ENCODE measurements around the gene LENEP.

The LENEP gene

GRCh38 chr1:154999571-155000410, 6.4 kb downstream of the LENEP start:
- DNase-seq, result peak; percentile 92

GRCh38 chr1:155000411-155000725, 7.0 kb downstream of the LENEP start:
- DNase-seq, result no peak

DNA sequence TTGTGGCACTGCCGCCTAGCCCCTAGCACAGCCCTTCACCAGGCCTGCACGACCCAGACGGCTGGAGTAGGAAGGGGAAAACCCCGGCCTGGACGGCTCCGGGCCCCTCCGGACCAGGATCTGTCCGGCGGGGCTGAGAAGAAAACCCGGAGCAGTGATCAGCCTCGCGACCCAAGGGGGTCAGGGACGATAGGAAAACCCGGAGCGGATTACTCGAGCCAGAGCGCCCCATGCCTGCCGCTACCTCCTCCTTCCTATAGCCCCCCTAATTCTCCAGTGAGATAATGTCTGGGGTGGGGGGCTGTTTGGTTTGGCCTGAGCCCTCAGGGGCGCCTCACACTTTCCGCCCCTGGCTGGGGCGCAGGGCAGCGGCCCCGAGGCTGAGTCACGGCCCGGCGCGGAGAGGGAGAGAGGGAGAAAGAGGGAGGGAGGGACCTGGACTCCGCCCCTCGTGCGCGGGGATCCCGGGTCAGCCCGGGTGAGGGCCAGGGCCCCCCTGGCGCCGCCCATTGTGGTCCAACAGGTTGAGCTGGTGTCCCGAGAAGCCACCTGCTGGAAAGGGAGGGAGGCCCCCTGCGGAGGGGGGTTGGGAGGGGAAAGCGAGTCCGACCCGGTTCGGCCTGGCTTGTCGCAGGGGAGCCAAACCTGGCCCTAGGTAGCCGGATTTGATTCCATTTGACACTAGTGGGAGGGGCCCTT, 7.5 kb downstream of the LENEP start:
- peak; percentile 99 for DNase-seq

DNA sequence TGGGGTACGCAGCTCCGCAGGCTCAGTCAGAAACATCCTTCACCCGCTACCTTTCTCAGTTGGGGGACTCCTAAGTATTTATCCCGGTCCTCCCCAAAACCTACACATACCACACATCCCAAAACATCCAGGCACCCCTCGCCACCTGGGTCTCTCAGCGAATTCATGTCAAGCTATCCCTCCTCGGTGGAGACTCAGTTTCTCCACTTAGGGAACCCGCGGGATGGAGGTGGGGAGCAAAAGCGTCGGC, 8.0 kb downstream of the LENEP start:
- DNase-seq, result no peak

DNA sequence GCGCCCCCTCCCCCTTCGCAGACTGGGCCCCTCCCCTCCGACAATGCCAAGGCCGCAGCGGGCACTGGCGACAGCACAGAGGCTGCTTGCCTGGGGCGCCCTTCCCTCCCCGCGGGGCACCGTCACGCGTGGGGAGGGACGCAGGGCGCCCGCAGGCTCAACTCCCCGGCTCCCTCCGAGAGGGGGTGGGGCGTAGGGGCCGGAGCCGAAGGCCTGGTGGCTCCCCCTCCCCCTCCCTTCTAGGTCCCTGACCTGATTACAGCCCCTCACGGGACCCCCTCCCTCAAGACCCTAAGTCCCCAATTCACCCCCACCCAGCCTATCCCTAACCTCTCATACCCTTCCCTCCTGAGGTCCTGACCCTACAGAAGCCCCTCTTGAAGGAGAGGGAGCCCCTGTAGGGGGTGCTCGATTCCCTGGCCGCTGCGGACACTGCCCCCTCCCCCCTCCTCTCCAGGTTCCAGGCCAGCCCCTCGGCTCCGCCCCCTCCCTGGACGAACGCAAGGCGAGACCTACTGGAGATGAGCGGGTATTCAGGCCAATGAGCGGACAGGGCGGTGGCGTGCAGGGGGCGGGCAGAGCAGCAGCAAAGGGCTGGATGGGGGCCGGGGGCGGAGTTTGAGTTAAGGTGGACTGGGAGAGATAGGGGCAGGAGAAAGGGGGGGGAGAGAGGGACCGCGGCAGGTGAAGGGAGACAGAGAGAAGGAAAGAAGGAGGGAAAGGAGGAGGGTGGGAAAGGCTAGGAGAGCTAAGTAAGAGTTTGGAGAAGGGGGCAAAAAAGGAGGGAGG, 8.5 kb downstream of the LENEP start:
- DNase-seq, result peak; percentile 100

- no peak for DNase-seq
These were observed 9.3 kb downstream of the LENEP start, which contains the start of gene ZBTB7B for GRCh38 chr1:155002464-155003226. TSS of gene ZBTB7B (plus strand) at chr1:155002802. CDS start at chr1:155014661, 11,859 bp downstream.

DNA sequence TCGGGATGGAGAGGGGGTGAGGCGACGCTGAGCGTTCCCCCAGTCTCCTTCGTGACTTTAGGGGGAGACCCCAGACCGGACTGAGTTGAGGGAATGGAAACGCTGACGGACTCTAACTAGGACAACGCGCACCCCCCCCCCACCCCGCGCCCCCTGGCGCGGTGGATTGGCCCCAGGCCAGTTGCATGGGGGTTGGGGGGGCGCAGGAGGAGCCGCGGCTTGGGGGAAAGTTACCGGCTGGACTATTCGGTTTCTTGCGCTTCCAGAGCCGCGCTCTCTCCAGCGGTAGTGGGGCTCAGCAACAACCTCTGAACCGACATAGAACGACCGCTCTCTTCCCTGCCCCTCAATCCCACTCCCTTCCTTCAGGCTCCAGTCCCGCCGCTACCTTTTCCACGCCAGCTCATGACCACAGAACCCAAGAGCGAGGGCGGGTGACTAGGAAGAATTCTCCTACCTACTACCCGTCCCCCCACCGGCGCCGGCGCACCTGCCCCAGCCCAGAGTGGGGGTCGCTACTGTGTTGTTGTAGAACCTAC, 9.9 kb downstream of the LENEP start:
- peak; percentile 66 for DNase-seq

GRCh38 chr1:155003766-155004351, 10.5 kb downstream of the LENEP start:
- DNase-seq, result peak; percentile 36

DNA sequence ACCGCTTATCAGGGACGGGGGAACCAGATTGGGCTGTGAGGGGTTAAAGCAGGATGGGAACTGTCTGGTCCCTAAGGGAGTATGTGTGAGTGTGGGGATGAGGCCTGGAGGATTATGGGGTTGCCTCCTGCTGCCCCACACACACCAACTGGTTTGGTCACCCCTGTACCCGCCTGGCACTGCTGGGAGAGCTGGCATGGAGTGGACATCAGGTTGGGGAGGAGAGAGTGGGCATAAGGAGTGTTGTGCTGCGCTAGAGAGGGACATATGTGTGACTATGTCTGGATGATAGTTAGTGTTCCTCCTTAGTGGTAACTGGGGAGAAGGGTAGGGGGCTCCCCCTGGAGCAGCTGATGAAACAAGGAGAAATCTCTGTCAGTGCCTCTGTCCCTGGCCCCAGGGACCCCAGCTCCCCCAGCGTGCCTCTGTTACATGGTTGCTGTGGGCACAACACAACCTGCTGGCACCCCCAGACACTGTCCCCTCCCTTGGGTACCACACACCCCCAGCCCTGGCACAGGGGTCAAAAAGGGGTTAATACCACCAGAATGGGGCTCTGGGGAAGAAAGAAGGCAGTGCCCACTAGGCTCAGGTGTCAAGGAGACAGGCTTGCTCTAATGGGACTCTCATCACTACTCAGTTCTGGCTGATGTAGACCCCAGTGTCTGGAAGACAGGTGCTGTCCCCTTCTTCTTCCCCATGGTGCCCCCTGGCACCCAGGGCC, 11.1 kb downstream of the LENEP start:
- DNase-seq, result no peak

DNA sequence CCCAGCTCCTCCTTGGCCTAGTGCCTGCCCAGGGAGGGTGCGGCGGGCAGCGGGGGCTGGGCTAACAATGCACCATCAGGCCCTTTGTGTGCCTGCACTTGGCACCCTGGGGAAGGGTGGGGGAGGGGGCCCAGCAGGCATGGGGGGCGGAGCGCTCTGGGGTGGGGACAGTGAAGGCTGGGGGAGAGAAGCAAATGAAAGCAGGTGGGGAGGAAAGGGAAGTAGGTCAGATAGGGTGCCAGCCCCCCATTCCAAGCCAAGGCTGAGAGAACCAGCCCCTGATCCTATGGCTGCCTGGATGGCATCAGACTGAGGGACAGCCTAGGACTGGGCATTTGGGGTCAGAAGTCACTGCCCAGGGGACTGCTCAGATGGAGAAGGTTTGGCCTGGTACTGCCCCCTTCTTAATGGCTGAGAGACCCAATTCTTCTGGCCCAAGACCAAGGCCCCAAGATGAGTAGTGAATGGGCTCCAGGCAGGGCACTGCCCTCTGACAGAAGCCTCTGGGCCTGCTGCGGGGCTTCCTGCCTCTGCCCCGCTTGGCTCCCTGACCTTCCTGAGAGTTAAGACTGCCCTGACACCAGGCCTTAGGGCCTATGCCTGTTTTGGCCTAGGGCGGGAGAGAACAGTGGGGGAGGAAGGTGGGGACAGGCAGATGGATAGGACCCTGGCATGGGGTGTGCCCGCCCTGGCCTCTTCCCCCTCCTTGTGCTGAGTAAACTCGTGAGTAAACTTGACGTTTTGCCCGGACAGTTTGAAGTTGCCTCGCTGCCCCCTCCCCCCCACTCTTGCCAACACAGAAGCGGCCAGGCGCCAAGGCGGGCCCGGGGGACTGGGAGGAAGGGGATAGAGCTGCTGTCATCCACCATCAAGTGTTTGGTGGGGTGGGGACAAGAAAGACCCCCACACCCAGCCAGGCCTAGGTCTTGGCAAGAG, 12.0 kb downstream of the LENEP start:
- no peak for DNase-seq

DNA sequence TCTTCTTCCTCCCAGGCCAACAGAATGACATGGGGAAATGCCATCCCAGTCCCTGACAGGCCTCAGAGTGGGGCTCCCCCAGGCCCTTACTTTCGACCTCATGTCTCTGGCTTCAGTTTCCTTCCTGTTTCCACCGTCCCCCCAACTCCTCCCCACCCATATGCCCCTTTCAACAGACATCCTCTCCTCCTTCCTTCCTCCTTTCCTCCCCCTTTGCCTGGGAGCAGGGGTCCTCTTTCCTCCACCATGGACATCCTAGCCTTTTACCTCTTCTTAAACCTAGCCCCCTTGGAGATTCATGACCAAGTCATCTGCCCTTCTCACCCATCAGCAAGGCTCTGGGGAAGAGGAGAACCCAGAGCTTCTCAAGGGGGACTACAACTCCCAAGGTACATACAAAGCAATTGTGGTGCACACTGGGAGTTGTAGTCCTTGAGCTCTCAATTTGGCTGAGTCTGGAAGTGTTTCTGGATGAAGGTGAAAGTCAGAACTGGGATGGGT, 13.3 kb downstream of the LENEP start:
- peak; percentile 45 for DNase-seq

- no peak for DNase-seq
These were observed 14.0 kb downstream of the LENEP start for GRCh38 chr1:155007251-155007828.

GRCh38 chr1:155008015-155008941, 14.9 kb downstream of the LENEP start:
- DNase-seq, result no peak

GRCh38 chr1:155009221-155009711, 15.9 kb downstream of the LENEP start:
- no peak for DNase-seq

- DNase-seq, result no peak
These were observed 16.4 kb downstream of the LENEP start for GRCh38 chr1:155009742-155010141.

- no peak for DNase-seq
These were observed 17.0 kb downstream of the LENEP start for GRCh38 chr1:155010211-155010918.

DNA sequence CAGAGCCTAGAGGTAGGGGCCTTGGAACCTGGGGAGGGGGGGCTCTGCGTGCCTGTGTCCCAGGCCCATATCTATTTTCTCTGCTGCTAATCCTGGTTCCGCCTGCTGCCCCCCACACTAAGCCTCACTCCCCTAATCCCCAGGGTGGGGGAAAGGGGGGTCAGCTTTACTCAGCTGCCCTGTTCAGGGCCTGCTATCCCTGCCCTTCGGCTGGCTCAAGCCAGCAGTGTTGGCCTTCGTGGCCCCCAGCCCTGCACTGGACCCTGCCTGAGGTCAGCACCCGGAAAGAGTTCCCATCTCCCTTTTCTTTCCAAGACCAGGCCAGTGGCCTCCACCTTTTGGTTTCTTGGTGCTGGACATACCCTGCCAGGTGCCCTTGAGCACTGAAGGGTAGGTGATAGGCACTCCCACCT, 17.6 kb downstream of the LENEP start:
- DNase-seq, result no peak
